Peyer's patch (tissue), 4 donors: ENCODE data around the gene ALDH1A2.

Experiments
- POLR2A ChIP-seq, 2 donors: fragments of 450-650 bp; IDR thresholded peaks; one replicate each; pipeline ENCODE4 v1.5.1; 2017; ENCODE audit warnings: antibody characterized with exemption in 2 of 2, mild to moderate bottlenecking in 2 of 2, moderate library complexity in 2 of 2
- TF ChIP-seq, protein P1 (sequence below), 6 experiments: fragments of 450-650 bp in 4 of 6; fragments of 200-600 bp in 2 of 6; sonication (generic) in 1 of 6; IDR thresholded peaks; one replicate each; pipeline ENCODE4 v1.5.1; 2017 to 2019; ENCODE audit warnings: antibody characterized with exemption in 6 of 6, mild to moderate bottlenecking in 3 of 6, moderate library complexity in 1 of 6

DNA sequence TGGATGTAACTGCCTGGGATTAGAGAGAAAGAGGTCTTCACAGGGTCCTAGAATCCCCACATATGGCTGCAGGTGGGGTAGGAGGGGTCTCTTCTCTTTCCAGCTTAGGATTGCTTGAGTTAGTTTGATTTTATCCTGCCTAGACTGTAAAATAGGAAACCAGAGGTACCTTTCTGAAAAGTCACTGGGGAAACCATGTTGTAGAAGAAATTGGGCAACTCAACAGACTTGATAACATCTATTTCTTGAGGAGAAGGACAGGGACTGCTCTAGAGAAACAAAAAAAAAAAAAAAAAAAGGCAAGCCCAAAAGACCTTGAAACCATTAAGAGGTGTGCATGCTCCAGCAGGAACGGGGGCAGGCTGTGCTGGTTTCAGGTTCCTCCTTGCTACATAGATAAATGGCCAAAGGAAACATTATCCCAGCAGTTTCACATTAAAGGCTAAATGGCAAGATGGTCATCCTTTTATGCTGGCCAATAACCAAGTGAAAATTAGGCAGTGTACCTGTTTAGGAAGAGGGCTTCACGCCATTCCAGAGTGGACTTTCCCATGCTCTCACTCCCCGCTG is 116.1 kb downstream of the ALDH1A2 start:
- TF ChIP-seq, protein P1, sequence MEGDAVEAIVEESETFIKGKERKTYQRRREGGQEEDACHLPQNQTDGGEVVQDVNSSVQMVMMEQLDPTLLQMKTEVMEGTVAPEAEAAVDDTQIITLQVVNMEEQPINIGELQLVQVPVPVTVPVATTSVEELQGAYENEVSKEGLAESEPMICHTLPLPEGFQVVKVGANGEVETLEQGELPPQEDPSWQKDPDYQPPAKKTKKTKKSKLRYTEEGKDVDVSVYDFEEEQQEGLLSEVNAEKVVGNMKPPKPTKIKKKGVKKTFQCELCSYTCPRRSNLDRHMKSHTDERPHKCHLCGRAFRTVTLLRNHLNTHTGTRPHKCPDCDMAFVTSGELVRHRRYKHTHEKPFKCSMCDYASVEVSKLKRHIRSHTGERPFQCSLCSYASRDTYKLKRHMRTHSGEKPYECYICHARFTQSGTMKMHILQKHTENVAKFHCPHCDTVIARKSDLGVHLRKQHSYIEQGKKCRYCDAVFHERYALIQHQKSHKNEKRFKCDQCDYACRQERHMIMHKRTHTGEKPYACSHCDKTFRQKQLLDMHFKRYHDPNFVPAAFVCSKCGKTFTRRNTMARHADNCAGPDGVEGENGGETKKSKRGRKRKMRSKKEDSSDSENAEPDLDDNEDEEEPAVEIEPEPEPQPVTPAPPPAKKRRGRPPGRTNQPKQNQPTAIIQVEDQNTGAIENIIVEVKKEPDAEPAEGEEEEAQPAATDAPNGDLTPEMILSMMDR (IDR thresholded peaks at IDR 0.05), result no peak
- TF ChIP-seq POLR2A (IDR thresholded peaks at IDR 0.05), result no peak
